Activated CD4-positive, CD25-positive, alpha-beta regulatory T cell treated with anti-CD3 and anti-CD28 coated beads, Interleukin-2, amount 50 U/mL, for 16 hours (primary cell): Measurements from ENCODE around the gene POTEB3.
"Not testable (repeated sequence)": the region's sequence is repeated elsewhere in the genome, so short reads cannot be mapped to it uniquely, and the experiment has no call there.

Experiments
- DNase-seq: peaks from one replicate; pipeline ENCODE4 v3.0.0-alpha.2; 2020; ENCODE audit warnings: low read depth, low spot score

POTEB3 gene

DNA sequence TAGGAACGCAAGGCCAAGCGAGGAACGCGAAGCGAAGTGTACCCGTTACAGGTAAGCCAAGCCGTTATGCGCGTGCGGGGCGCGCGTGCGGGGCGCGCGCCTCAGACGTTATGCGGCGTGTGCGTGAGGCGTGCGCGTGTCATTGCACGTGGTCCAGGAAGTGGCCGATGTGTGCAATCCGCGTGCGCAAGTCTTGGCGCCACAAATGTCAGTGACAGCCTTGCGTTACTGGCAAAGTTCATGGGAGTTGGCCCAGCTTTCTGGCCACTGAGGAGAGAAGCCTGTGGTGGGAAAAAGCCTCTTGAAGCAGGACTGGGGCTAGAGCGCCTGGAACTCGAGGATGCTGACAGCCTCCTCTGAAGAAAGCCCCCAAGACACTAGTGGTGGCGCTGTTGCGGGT lies at the start of gene POTEB3:
TSS of gene POTEB3 (minus strand) at position 101 of the 400 bp plus-strand sequence. CDS start 488 bp downstream, outside the sequence.
- DNase-seq: not testable (repeated sequence)

DNA sequence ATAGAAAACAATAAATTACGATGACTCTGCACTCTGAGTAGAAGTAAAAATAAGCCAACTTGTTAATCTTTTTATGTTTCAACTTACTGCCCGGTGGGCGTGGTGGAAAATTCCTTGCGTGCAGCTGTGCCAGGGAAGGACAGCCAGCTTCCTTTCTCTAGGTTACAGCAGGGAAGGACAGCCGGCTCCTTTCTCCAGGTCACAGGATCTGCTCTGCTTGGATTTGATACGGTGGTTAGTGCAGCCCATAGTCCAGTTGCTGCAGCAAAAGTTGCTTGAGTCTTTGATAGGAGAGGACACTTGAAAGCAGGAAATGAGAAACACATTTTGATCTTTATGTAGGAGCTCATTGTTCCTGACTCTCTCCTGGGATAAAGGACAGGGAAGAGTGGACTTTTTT lies 13.4 kb upstream of the POTEB3 start:
- DNase-seq: not testable (repeated sequence)

DNA sequence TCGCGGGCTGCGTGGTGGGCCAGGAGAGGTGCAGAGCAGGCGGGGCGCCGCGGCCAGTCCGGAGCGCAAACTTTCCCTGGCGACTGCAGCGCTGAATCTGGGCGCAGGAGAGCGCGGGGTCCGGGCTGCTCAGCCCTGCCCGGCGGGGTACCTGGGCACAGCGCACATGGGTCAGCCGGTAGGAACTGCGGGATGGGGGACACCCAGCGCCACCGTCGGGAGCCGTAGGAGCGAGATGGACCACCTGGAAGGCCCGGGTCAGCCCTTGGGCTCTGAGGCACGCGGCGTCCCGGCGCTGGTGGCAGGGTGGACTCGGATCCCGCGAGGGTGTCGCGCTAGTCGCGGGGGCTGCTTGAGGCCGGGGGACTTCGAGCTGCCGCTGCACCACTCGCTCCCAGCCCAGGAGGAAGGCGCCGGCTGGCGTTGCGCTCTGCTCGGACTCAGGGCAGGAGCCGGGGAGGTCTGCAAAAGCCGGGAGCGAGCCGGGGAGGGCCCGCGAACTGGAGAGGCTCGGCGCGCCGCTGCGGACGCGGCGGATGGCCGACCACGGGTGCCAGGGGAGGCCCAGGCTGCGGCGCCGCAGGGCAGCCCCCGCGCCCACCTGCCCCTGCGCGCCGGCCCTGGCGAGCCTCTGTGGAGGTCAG lies 11.7 kb upstream of the POTEB3 start:
- DNase-seq: not testable (repeated sequence)

DNA sequence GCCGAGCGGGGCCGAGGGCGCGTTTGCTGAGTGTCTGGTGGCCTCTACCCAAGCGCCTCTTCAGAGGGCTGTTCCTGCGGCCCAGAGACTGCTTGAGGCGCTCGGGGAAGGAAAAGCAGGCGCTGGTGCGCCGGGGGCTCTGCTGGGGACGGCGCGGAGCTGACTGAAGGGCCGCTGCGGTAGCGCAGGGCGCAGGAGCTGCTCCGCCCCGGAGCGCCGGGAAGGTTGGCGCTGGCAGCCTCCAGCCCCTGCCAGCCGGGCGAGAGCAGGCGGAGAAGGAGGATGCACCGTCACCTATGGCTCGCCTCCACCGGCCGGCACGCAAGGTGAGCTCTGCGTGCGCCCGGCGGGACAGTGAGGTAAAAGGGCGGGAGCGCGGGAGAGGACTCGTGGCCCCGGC lies 11.2 kb upstream of the POTEB3 start:
- not testable (repeated sequence) for DNase-seq

DNA sequence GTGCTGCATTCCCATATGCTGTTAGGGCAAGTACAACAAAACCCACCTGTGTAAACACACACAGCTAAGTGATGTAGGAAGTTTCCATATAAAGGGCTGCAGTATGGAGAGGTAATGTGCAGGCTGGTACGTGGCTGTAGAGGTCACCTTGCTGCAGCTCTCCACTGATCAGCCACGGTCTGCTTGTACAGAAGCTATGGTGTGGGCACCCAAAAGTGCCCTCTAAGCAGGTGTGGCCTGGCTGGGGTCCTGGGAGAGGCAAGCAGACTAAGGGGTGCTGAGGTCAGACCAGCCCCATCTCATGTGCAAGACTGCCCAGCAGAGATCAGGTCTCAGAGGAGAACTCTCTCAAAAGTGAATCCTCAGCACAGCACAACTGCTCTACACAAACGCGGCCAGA lies 32.9 kb downstream of the POTEB3 start:
- DNase-seq: not testable (repeated sequence)

DNA sequence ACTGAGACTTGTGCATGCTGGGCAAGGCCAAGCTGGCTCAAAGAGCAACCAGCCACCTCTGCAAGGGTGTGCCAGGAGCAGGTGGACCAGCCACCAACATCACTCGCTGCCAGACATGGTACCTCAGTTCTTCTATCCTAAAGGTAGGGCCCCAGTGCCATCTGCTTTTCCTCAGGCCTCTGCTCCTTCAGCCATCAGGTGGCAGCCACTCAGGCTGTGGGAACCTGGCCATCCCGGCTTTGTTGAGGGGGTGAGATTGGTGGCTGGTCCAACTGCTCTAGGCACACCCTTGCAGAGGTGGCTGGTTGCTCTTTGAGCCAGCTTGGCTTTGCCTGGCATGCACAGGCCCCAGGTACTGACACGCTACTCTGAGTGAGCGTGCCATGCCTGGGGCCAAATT lies 38.8 kb downstream of the POTEB3 start:
- DNase-seq: not testable (repeated sequence)

DNA sequence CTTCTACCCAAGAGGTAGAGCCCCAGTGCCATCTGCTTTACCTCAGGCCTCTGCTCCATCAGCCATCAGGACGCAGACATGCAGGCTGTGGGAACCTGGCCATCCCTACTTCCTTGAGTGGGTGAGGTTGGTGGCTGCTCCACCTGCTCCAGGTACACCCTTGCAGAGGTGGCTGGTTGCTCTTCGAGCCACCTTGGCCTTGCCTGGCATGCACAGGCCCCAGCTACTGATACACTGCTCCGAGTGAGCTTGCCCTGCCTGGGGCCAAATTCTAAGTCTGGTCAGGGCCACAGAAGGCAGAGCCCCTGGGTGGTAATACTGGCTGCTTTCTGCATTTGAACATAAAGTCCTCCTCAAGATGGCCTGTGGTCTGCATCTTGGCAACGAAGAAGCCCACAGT lies 41.2 kb downstream of the POTEB3 start:
- not testable (repeated sequence) for DNase-seq

DNA sequence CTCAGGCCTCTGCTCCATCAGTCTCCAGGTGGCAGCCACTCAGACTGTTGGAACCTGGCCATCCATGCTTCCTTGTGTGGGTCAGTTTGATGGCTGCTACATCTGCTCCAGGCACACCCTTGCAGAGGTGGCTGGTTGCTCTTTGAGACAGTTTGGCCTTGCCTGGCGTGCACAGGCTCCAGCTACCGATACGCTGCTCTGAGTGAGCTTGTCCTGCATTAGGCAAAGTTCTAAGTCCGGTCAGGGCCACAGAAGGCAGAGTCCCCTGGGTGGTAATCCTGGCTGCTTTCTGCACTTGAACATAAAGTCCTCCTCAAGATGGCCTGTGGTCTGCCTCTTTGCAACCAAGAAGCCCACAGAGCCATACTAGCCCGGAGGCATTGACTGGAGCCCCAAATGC lies 41.8 kb downstream of the POTEB3 start:
- DNase-seq: not testable (repeated sequence)

DNA sequence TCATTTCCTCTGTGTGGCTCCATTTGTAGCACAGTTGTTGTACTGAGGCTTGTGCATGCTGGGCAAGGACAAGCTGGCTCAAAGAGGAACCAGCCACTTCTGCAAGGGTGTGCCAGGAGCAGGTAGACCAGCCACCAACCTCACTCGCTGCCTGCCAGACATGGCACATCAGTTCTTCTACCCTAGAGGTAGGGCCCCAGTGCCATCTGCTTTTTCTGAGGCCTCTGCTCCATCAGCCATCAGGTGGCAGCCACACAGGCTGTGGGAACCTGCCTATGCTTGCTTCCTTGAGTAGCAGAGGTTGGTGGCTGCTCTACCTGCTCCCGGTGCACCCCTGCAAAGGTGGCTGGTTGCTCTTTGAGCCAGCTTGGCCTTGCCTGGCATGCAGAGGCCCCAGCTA lies 42.6 kb downstream of the POTEB3 start:
- not testable (repeated sequence) for DNase-seq

DNA sequence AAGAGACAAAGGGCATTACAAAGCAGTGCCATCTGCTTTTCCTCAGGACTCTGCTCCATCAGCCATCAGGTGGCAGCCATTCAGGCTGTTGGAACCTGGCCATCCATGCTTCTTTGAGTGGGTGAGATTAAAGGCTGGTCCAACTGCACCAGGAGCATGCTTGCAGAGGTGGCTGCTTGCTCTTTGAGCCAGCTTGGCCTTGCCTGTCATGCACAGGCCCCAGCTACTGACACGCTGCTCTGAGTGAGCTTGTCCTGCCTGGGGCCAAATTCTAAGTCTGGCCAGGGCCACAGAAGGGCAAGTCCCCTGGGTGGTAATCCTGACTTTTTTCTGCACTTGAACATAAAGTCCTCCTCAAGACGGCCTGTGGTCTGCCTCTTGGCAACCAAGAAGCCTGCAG lies 43.1 kb downstream of the POTEB3 start:
- not testable (repeated sequence) for DNase-seq

DNA sequence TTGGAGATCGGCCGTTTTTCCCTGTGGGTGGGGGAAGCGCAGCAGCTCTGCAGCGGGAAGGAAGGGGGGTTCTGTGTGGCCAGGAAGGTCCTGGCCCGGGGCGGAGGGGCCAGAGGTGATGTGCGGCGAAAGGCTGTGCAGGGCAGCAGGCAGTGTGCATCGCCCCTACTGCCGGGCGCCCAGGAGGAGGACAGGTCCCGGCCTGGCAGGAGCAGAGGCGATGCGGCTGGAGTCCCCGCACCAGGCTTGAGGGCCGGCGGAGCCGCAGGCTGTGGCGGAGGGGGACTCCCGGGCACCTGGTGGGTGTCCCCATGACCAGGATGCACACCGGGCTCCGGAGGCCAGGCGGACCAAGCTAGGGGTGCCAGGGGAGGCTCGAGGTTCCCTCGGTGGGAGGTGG lies 54.3 kb downstream of the POTEB3 start:
- not testable (repeated sequence) for DNase-seq

DNA sequence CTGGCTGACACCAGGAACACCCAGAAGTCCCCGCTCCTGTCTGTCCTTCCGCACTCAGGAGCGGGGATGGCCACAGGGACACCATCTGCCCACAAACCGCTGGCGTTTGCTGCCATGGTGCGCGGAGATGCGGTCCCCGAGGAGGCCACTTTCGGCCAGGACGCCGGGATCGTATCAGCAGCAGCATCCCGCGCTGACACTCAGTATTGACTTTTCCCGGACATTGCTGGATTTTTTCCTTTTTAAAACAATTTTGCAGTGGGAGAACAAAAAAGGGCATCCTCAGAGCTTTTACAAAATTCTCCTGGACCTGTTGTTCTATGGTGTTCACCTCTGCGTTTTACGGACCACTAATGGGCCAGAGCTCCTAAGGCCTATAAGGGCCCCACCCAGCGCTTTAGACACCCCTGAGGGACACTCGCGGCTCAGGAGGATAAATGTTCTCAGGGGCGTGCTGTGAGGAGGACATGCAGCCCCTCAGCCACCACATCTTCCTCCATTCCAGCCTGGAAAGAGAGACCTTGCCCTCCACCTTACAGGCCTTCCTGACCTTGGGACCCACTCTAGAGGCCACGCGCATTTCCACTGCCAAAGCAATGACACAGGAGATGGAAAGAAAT lies 56.3 kb downstream of the POTEB3 start:
- DNase-seq: not testable (repeated sequence)

DNA sequence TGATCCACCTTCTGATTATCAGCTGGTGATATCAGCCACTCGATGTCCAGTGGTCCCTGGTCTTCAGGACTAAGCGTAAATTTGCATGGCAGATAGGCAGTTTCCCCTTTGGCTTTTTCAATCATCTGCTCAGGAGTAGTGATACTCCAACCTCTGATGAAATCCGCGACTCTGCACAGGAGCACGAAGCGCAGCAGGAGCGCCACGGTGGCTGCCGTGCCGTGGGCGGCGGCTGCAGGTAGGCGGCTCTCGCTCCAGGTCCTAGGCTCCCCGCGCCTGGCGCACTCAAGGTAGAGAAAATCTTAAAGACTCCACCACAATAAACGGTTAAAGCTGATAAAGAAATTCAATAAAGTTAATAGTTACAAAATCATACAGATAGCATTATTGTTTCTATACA lies 66.6 kb downstream of the POTEB3 start:
- DNase-seq: not testable (repeated sequence)

DNA sequence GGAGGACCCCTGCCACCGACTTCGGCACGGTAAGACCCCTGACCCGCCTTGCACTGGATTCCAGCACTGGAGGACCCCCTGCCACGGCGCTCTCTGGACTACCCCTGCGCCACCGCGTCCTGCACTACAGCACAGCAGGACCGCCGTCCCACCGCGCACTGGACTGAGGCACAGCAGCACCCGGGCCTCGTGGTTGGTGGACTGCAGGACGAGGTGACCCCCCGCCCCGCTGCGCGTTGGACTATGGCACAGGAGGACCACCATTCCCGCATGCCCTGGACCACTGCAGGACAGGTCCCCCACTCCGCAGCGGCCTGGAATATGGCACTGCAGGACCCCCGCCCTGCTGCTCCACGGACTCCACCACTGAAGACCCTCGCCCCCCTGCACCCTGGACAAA lies 71.1 kb downstream of the POTEB3 start:
- not testable (repeated sequence) for DNase-seq

DNA sequence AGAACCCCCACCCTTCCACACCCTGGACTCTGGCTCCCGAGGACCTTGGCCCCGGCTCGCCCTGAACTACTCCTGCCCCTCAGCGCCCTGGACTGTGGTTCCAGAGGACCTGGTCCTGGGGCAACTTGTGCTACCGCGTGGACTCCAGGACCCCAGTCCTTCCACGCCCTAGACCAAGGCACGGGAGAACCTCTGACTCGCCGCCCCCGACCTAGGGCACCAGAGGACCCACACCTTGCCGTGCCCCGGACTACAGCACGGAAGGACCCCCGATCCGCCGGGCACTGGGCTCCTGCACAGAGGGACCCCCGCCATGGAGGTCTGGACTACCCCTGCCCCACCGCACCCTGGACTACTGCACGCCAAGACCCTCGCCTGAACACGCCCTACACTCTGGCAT lies 71.7 kb downstream of the POTEB3 start:
- not testable (repeated sequence) for DNase-seq
